CD4-positive, alpha-beta T cell treated with Interleukin-17A for 1 hour (primary cell): ENCODE measurements around the gene BAAT.
"Not testable (repeated sequence)": the region's sequence is repeated elsewhere in the genome, so short reads cannot be mapped to it uniquely, and the experiment has no call there.

Experiments
- DNase-seq: peaks from one replicate; pipeline ENCODE4 v3.0.0-alpha.2; 2020

Gene BAAT

GRCh38 chr9:101359679-101360078 is 25.1 kb downstream of the BAAT start:
- no peak for DNase-seq

- no peak for DNase-seq
Measured at GRCh38 chr9:101356619-101357018, 28.2 kb downstream of the BAAT start.

- DNase-seq, result no peak
Measured at GRCh38 chr9:101354765-101355708, 29.8 kb downstream of the BAAT start.

GRCh38 chr9:101354143-101354764 is 30.6 kb downstream of the BAAT start:
- no peak for DNase-seq

DNA sequence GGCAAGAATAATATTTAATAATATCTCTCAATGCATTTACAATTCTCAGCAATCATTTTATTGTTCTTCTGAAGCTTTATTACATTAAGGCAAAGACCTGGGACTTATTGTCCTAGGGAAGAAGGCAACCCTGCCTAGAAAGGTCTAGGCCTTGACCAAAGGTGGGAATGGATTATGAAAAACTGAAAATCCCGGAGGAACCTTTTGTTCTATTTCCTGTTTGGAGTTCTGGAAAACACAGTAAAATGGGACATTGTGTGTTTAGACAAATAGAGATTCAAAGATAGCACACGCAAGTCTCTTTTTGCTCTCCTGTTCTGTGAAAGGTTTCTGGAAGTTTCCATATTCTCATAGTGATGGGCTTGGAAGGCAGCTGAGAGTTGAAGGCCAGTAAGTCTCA is 31.1 kb downstream of the BAAT start:
- DNase-seq, result no peak

- no peak for DNase-seq
Measured at GRCh38 chr9:101352892-101353463, 31.8 kb downstream of the BAAT start.

DNA sequence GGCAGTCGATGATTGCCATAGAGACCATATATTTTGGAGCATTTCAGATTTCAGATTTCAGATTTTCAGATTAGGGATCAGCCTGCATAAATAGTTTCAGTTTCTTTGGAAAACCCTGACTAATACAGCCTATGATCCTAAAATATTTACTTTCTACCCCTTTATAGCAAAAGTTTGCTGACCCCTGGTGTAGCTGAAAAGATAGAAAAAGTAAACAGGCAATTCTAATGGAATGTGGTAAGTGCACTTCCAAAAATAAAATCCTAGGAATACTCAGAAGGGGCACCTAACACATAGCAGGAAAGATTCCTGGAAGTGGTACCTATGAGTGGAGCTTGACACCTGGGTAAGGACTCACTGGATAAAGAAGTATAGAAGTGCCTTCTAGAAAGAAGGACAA is 34.5 kb downstream of the BAAT start:
- no peak for DNase-seq

DNA sequence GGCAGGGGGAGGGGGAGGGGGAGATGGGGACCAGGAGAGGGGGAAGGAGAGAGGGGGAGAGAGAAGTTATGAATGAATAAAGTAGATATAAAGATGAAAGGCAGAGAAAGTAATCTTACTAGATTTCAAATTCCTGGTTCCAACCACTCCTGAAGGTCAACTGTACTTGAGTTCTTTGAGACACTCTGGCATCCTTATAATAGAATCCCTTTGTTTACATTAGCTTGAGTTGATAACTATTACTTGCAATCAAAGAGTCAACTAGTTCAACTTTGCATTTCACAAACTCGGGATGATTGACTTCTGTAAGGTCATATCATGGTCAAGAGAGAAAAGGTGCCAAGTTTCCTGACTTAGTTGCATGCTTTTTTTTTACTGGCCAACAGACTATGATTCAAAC is 42.2 kb downstream of the BAAT start:
- no peak for DNase-seq

DNA sequence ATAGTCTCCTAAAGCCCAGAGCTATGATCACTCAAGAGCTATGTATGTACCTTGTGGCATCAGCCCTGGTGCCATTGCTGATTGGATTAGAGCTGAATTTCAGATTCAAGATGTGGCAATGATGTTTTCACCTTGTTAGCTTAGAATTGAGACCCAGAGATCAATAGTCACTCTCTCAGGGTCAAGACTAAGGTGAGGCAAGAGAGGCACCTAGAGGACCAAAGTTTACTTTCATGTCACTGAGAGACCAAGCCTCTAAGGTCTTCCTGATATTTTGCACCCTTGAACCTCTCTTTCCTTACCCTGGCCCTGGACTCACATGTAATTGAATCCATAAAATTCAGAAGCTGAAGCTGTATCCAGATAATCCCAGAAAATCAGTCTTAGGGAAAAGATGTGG is 42.8 kb downstream of the BAAT start:
- no peak for DNase-seq

DNA sequence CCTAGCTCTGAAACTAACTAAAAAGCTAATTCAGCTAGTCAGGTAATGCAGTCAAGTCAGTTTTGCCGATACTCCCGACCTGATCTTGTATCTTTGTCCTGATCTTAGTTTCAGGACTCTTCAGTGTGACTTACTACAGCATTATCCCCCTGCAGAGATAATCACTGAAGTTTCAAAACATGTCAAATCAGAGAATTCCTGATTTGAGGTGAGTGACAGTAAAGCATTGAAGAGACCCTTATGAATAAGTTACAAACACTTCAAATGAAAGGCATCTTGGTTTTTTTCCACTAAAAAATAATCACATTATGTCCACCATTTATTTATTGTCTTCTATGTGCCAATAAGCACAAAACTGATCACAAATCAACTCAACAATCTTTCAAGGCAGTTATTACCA is 47.6 kb downstream of the BAAT start:
- no peak for DNase-seq

GRCh38 chr9:101336091-101336490 is 48.7 kb downstream of the BAAT start:
- DNase-seq, result no peak

GRCh38 chr9:101333926-101334702 is 50.7 kb downstream of the BAAT start:
- no peak for DNase-seq

GRCh38 chr9:101333490-101333889 is 51.3 kb downstream of the BAAT start:
- DNase-seq, result no peak

- no peak for DNase-seq
Measured at GRCh38 chr9:101332362-101332761, 52.4 kb downstream of the BAAT start.

GRCh38 chr9:101327422-101327909 is 57.3 kb downstream of the BAAT start:
- DNase-seq, result not testable (repeated sequence)

GRCh38 chr9:101326501-101326900 is 58.3 kb downstream of the BAAT start:
- DNase-seq, result no peak

DNA sequence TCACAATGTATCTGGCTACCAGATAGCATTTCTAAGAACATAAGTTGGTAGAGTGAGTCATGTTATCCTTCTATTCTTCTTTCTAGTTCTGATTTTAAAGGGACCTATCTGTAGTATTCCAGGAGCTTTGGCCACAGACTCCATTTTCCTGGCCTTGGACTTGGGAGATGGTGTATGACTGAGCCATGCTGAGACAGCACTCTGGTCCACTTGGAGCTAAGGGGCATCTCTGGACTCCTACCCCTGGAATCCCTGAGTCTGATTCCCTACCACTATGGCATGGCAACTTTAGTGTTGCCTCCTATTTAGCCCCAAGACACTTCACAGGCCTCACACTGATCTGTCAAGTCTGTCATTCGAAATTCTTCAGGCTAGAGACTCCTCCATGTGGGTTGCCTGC is 58.8 kb downstream of the BAAT start:
- no peak for DNase-seq

GRCh38 chr9:101325053-101325452 is 59.8 kb downstream of the BAAT start:
- no peak for DNase-seq

- no peak for DNase-seq
Measured at GRCh38 chr9:101324245-101324804, 60.5 kb downstream of the BAAT start.

GRCh38 chr9:101323129-101323528 is 61.7 kb downstream of the BAAT start:
- no peak for DNase-seq

GRCh38 chr9:101317735-101318134 is 67.1 kb downstream of the BAAT start:
- DNase-seq, result no peak

DNA sequence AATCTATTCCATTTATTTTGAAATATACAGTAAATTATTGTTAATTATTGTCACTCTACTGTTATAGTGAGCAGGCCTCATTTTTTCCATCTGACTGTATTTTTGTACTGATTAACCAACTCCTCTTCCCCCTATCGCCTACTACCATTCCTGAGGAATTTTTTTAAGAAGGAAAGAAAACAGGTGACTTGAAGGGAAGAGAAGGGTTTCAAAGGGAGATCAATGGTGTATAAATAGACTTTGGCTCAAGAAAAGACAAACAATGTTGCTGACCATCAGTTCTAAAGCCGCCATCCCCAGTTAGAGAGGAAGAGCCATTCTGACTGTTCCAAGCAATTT is 69.7 kb downstream of the BAAT start:
- no peak for DNase-seq

GRCh38 chr9:101312661-101313060 is 72.1 kb downstream of the BAAT start:
- DNase-seq, result no peak
